HG03457 (cell line): Measurements from ENCODE around the gene ZNG1C.
"Not testable (repeated sequence)": the region's sequence is repeated elsewhere in the genome, so short reads cannot be mapped to it uniquely, and the experiment has no call there.

Experiments used
- ATAC-seq: cut with Tn5 transposase; IDR thresholded peaks from one replicate; pipeline ENCODE4 v1.9.1; 2021; ENCODE audit warnings: moderate number of reproducible peaks; ENCODE audit not compliant: unreplicated experiment

The ZNG1C gene

GRCh38 chr9:68241683-68242082 lies at the start of gene ZNG1C:
ZNG1C (plus strand) TSS chr9:68241983; CDS start chr9:68242032, 49 bp downstream.
- ATAC-seq: not testable (repeated sequence)

DNA sequence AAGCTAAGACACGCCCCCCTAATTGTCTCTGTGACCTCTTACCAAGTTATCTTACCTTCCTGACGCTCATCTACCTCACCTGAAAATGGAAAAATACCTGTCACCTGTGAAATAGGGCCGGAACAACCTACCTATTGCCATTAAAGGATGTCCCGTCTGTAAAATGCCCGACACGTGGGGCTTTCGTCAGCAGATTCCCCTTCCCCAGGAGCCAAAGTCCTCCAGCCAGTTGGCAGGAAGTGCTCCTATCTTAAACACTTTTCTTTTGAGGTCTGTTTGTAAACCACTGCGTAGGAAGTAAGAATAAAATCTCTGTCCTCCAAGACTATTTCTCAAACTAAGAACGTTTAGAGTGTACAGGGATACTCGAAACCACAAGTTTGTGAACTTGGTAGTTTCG lies 654 bp downstream of the ZNG1C start:
- ATAC-seq: not testable (repeated sequence)

- not testable (repeated sequence) for ATAC-seq
These were observed 39.3 kb downstream of the ZNG1C start for GRCh38 chr9:68281041-68281440.

- ATAC-seq: not testable (repeated sequence)
These were observed 60.8 kb downstream of the ZNG1C start, which contains the start of gene FOXD4L3 for GRCh38 chr9:68302567-68302966. FOXD4L3 (plus strand) TSS chr9:68302867; CDS start chr9:68302952, 85 bp downstream.

DNA sequence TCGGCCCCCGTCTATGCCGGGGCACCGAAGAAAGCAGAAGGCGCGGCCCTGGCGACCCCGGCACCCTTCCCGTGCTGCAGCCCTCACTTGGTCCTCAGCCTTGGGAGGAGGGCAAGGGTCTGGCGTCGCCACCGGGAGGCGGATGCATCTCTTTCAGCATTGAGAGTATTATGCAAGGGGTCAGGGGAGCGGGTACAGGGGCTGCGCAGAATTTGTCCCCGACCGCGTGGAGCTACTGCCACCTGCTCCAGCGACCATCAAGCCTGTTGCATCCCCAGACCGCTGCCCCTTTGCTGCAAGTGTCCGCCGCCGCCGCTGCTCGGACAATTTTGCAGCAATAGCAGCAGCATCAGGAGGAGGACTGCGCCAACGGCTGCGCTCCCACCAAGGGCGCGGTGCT lies 62.0 kb downstream of the ZNG1C start:
- not testable (repeated sequence) for ATAC-seq

DNA sequence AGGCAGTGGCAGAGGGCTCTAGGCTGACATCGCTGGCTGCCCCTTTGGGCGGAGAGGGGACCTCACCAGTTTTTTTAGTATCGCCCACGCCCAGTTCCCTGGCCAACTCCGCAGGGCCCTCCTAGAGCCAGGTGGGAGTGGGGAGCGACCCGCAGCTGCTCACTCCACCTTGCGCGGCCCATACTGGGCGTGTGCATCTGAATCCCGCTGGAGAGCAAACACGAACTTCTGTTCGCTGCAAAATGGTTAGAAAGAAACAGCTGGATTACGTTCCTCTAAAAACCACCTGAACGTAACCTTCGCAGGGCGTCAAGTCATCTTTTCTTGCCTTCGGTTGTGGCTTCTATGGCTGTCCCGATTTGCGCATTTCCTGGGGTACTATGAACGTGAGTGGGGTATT lies 62.4 kb downstream of the ZNG1C start:
- ATAC-seq: not testable (repeated sequence)

DNA sequence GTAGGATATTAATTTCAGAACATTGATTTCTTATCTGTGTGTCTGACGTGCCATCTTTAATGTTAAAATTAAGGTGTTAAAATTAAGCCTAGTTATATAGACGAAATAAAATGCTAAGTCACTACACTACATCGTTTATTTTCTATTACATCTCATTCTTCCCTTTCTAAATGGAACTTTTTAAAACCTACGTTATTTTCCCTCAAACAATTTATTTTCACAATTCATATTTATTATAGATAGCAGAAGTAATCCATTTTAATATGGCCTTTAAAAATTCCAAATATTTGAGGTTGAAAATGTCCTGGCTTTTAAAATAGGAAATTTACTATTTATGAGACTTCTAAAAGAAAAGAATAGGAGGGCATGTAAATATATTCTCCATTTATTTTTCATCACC lies 63.0 kb downstream of the ZNG1C start:
- not testable (repeated sequence) for ATAC-seq

DNA sequence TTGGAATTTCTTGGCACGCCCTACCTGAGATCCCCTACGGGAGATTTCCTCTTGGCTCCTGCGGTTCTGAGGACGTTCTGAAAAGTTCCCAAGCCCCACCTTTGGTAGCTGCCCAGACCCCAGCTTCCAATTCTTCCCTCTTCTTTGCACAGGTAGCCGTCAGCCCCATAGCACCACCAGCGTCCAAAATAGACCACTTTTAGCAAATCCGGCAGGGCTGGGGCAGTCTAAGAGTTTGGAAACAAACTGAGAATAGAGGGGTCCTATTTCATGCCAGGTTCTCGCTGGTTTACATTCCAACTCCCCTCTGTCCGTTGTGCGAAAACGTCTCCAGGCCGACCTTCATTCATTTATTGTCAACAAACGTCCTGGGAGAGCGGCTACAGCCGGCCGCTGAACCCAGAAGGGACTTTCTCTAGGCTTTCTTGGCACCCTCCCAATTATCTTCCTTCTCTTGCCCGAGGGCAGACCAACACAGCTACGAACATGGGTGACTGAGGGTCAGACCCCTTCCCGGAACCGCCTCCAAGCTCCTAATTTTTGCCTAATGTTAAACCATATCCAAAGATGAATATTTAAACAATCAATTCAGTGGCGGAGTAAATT lies 64.0 kb downstream of the ZNG1C start:
- ATAC-seq: not testable (repeated sequence)

DNA sequence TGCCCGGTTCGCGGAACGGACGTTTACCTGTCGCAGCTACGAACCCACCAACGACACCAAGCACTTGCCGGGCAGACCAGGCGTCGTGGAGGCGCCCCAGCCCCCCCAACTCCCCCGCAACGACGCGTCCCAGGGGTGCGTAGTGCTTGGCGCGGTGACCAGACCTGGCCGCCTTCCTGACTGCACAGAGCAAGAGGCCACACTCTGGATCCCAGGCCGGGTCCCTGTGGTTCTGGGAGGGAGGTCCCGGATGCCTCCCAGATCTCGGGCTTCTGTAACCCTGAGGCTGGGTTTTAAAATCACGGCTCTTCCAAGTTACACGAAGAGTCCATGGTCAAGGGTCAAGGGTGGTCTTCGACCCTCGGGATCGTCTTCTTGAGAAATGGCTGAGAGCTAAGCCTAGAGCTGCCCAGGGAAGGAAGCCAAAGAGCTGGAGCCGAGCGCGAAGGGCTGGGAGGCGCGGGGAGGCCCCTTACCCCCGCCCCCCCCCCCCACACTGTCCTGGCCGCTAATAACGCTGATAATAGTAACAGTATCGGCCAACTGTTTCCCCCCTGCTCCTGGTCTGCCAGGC lies 64.7 kb downstream of the ZNG1C start:
- not testable (repeated sequence) for ATAC-seq

DNA sequence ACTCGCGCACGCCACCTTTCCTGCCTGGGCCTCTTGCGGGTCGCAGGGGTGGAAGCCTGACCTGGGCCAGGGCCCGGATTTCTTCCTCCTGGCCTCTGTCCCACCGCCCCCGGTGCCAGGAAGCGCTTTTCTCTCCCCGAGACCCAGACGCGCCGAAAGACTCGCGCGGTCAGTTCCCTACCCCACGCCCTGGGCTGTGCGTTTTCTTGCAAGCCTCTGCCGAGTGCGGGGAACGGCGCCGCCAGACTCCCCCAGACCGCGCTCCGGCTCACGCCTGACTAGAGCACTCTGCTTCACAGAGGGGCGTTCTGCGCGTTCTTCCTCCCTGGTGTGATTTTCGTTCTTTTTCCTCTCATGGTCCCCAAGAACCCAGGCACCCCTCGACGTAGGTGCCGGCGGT lies 65.3 kb downstream of the ZNG1C start:
- ATAC-seq: not testable (repeated sequence)

- not testable (repeated sequence) for ATAC-seq
These were observed 65.9 kb downstream of the ZNG1C start for GRCh38 chr9:68307654-68308053.

DNA sequence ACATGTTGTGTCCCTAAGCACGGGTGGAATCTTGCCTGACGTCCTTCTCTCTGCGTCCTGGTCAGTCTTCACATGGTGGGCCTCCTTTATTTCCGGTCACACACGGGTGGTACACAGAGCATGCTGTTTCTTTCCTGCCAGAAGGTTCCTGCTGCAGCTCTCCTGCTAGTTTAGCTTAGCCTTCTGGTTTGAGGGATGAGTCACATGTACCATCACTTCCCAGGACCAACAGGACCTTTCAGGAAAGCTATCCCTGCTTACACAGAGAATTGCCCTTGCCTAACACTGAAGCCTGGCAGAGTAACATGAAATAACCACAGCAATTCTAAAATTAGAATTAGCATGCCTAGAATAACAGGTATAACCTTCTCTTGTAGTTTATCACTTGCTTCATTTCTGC lies 69.4 kb downstream of the ZNG1C start:
- ATAC-seq: not testable (repeated sequence)

DNA sequence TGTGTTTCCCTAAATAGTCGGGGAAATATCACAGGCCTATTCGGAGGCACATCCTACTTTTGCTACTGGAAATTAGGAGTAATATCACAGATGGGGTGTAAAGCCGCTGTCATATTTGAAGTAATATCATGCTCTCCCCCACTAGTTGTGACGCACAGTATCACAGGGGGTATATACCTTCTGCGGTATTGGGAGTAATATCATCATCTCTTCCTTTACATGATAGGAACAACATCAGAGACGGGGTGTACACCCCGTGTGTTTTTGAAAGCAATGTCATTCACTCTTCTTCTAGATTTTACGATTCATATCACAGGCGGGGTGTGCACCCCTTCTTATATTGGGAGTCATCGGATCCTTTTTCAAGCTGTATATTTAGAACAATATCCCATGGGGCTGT lies 76.4 kb downstream of the ZNG1C start:
- not testable (repeated sequence) for ATAC-seq

- ATAC-seq: not testable (repeated sequence)
These were observed 82.0 kb downstream of the ZNG1C start for GRCh38 chr9:68323749-68324148.

- not testable (repeated sequence) for ATAC-seq
These were observed 82.7 kb downstream of the ZNG1C start for GRCh38 chr9:68324518-68324917.

DNA sequence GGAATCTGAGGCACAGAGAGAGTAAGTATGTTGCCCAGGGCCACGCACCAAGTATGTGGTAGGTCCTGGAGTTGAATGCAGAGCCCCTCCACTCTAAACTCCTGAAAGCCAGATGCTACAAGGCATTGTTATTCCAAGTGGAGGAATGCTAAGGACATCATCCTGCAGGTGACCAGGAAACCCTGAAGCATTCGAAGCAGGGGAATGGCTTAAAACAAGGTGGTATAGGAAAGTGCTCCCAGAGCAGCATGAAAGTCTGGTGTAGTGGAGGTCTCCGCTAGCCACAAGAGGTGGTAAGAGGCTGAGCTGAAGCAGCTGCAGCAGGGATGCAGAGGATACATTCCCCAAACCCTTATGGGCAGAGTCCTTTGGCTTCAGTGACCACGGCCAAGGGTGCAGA lies 87.3 kb downstream of the ZNG1C start:
- ATAC-seq: not testable (repeated sequence)

DNA sequence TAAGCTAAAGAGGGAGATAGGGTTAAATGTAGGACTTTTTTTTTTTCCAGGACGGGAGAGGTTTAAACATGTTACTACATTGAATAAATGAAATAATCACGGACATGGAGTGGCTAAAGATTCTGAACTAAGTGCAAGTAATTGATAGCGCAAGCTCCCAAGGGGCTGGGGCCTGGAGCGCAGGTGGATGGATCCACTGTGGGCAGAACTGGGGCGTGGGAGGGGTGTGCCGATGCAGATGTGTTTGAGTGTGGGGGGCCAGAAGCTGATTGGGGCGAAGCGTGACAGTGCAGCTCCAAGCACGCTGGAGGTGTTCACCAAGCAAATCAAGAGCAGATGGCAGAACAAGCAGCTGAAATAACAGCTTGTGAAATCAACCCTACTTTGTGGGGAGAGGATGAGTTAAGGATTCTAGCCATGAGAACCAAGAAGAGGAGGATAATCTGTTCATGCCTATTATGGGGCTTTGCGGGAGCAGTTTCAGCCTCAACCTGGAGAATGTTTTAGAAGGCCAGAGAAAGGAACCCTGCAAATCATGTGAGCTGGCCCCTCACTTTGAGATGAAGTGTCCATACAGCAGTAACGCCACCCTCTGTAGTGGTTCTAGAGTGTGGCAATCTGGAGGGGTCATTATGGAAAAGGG lies 88.9 kb downstream of the ZNG1C start:
- ATAC-seq: not testable (repeated sequence)

DNA sequence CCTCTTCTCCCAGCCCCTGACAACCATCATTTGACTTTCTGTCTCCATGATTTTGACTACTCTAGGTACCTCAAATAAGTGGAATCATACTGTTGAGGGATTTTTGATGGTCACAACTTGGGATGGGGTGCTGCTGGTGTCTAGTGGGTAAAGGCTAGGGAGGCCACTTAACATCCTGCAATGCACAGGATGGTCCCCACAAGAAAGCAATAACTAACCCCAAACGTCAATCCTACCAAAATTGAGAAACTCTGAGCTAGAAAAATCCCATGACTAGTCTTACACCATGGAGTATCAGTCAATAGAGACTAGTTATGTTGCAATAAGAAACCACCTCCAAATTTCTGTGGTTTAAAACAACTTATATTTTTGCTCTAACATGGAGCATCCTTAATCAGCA lies 90.3 kb downstream of the ZNG1C start:
- ATAC-seq: not testable (repeated sequence)

GRCh38 chr9:68335935-68336334 lies 94.2 kb downstream of the ZNG1C start:
- ATAC-seq: not testable (repeated sequence)

GRCh38 chr9:68336639-68337339 lies 95.0 kb downstream of the ZNG1C start:
- not testable (repeated sequence) for ATAC-seq

- not testable (repeated sequence) for ATAC-seq
These were observed 96.2 kb downstream of the ZNG1C start for GRCh38 chr9:68338000-68338399.
